HEK293 (cell line): Measurements from ENCODE around the gene TMEM91.

Experiments
- MYNN ChIP-seq: fragments of 450-650 bp; formaldehyde crosslinking; IDR thresholded peaks from 2 replicates; pipeline ENCODE4 v1.5.1; 2016; ENCODE audit warnings: missing biosample characterization, missing genetic modification characterization, borderline replicate concordance
- OSR2 ChIP-seq: fragments of 450-650 bp; formaldehyde crosslinking; IDR thresholded peaks from 2 replicates; pipeline ENCODE4 v1.5.1; 2016; ENCODE audit warnings: missing biosample characterization, missing genetic modification characterization
- RBAK ChIP-seq: fragments of 450-650 bp; formaldehyde crosslinking; IDR thresholded peaks from 2 replicates; pipeline ENCODE4 v1.5.1; 2016; ENCODE audit warnings: missing biosample characterization, missing genetic modification characterization
- SP3 ChIP-seq: fragments of 450-650 bp; formaldehyde crosslinking; IDR thresholded peaks from 2 replicates; pipeline ENCODE4 v1.5.1; 2016; ENCODE audit warnings: missing biosample characterization, missing genetic modification characterization
- SP7 ChIP-seq: fragments of 450-650 bp; formaldehyde crosslinking; IDR thresholded peaks from 2 replicates; pipeline ENCODE4 v1.5.1; 2016; ENCODE audit warnings: missing biosample characterization, missing genetic modification characterization
- YY1 ChIP-seq: fragments of 450-650 bp; formaldehyde crosslinking; IDR thresholded peaks from 2 replicates; pipeline ENCODE4 v1.5.1; 2018; ENCODE audit warnings: missing biosample characterization, missing genetic modification characterization
- ZBTB17 ChIP-seq: fragments of 450-650 bp; formaldehyde crosslinking; IDR thresholded peaks from 2 replicates; pipeline ENCODE4 v1.5.1; 2016; ENCODE audit warnings: missing biosample characterization, missing genetic modification characterization
- ZBTB6 ChIP-seq: fragments of 450-650 bp; formaldehyde crosslinking; IDR thresholded peaks from 2 replicates; pipeline ENCODE4 v1.5.1; 2017; ENCODE audit warnings: missing biosample characterization, missing genetic modification characterization
- ZBTB7A ChIP-seq: fragments of 450-650 bp; formaldehyde crosslinking; IDR thresholded peaks from 2 replicates; pipeline ENCODE4 v1.5.1; 2016; ENCODE audit warnings: low read depth, missing biosample characterization, missing genetic modification characterization
- ZIC2 ChIP-seq: fragments of 450-650 bp; formaldehyde crosslinking; IDR thresholded peaks from 2 replicates; pipeline ENCODE4 v1.5.1; 2016; ENCODE audit warnings: missing biosample characterization, missing genetic modification characterization
- ZNF157 ChIP-seq: fragments of 450-650 bp; formaldehyde crosslinking; IDR thresholded peaks from 2 replicates; pipeline ENCODE4 v1.5.1; 2016; ENCODE audit warnings: missing biosample characterization, missing genetic modification characterization
- ZNF175 ChIP-seq: fragments of 450-650 bp; formaldehyde crosslinking; IDR thresholded peaks from 2 replicates; pipeline ENCODE4 v1.5.1; 2016; ENCODE audit warnings: missing biosample characterization, missing genetic modification characterization
- ZNF223 ChIP-seq: fragments of 450-650 bp; formaldehyde crosslinking; IDR thresholded peaks from 2 replicates; pipeline ENCODE4 v1.5.1; 2016; ENCODE audit warnings: missing biosample characterization, missing genetic modification characterization
- ZNF280C ChIP-seq: fragments of 450-650 bp; formaldehyde crosslinking; IDR thresholded peaks from 2 replicates; pipeline ENCODE4 v1.5.1; 2016; ENCODE audit warnings: missing biosample characterization, missing genetic modification characterization
- ZNF292 ChIP-seq: fragments of 450-650 bp; formaldehyde crosslinking; IDR thresholded peaks from 2 replicates; pipeline ENCODE4 v1.5.1; 2016; ENCODE audit warnings: low read depth, missing biosample characterization, missing genetic modification characterization, borderline replicate concordance
- ZNF311 ChIP-seq: fragments of 450-650 bp; formaldehyde crosslinking; IDR thresholded peaks from 2 replicates; pipeline ENCODE4 v1.5.1; 2017; ENCODE audit warnings: missing biosample characterization, missing genetic modification characterization, borderline replicate concordance
- ZNF362 ChIP-seq: fragments of 450-650 bp; formaldehyde crosslinking; IDR thresholded peaks from 2 replicates; pipeline ENCODE4 v1.5.1; 2016; ENCODE audit warnings: missing biosample characterization, missing genetic modification characterization
- ZNF366 ChIP-seq: fragments of 450-650 bp; formaldehyde crosslinking; conservative IDR thresholded peaks from 2 replicates; pipeline ENCODE4 v1.5.1; 2016; ENCODE audit warnings: missing biosample characterization, missing genetic modification characterization
- ZNF391 ChIP-seq: fragments of 450-650 bp; formaldehyde crosslinking; IDR thresholded peaks from 2 replicates; pipeline ENCODE4 v1.5.1; 2016; ENCODE audit warnings: low read depth, missing biosample characterization, missing genetic modification characterization, borderline replicate concordance
- ZNF394 ChIP-seq: fragments of 450-650 bp; formaldehyde crosslinking; IDR thresholded peaks from 2 replicates; pipeline ENCODE4 v1.5.1; 2016; ENCODE audit warnings: missing biosample characterization, missing genetic modification characterization, mild to moderate bottlenecking, moderate library complexity, borderline replicate concordance
- ZNF530 ChIP-seq: fragments of 450-650 bp; formaldehyde crosslinking; IDR thresholded peaks from 2 replicates; pipeline ENCODE4 v1.5.1; 2016; ENCODE audit warnings: low read depth, missing biosample characterization, missing genetic modification characterization
- ZNF544 ChIP-seq: fragments of 450-650 bp; formaldehyde crosslinking; IDR thresholded peaks from 2 replicates; pipeline ENCODE4 v1.5.0; 2017; ENCODE audit warnings: missing biosample characterization, missing genetic modification characterization
- ZNF610 ChIP-seq: fragments of 450-650 bp; formaldehyde crosslinking; IDR thresholded peaks from 2 replicates; pipeline ENCODE4 v1.5.1; 2016; ENCODE audit warnings: missing biosample characterization, missing genetic modification characterization, borderline replicate concordance
- ZNF670 ChIP-seq: fragments of 450-650 bp; formaldehyde crosslinking; IDR thresholded peaks from 2 replicates; pipeline ENCODE4 v1.5.1; 2016; ENCODE audit warnings: missing biosample characterization, missing genetic modification characterization, low read depth
- ZNF707 ChIP-seq: fragments of 450-650 bp; formaldehyde crosslinking; IDR thresholded peaks from 2 replicates; pipeline ENCODE4 v1.5.1; 2016; ENCODE audit warnings: missing biosample characterization, missing genetic modification characterization
- ZNF777 ChIP-seq: fragments of 450-650 bp; formaldehyde crosslinking; IDR thresholded peaks from 2 replicates; pipeline ENCODE4 v1.5.1; 2017; ENCODE audit warnings: missing biosample characterization, missing genetic modification characterization, borderline replicate concordance
- ZXDB ChIP-seq: fragments of 450-650 bp; formaldehyde crosslinking; IDR thresholded peaks from 2 replicates; pipeline ENCODE4 v1.5.1; 2016; ENCODE audit warnings: missing biosample characterization, missing genetic modification characterization
- TF ChIP-seq, protein P1 (sequence below): fragments of 450-650 bp; formaldehyde crosslinking; IDR thresholded peaks from 2 replicates; pipeline ENCODE4 v1.5.1; 2016; ENCODE audit warnings: missing biosample characterization, missing genetic modification characterization
- TF ChIP-seq, protein P2 (sequence below): fragments of 450-650 bp; formaldehyde crosslinking; IDR thresholded peaks from 2 replicates; pipeline ENCODE4 v1.5.1; 2016; ENCODE audit warnings: missing biosample characterization, missing genetic modification characterization, borderline replicate concordance
- TF ChIP-seq, protein P3 (sequence below): fragments of 450-650 bp; formaldehyde crosslinking; IDR thresholded peaks from 2 replicates; pipeline ENCODE4 v1.5.1; 2016; ENCODE audit warnings: missing biosample characterization, missing genetic modification characterization
- TF ChIP-seq, protein P4 (sequence below): fragments of 450-650 bp; IDR thresholded peaks from 2 replicates; pipeline ENCODE4 v1.5.1; 2018; ENCODE audit warnings: missing biosample characterization, missing genetic modification characterization

TMEM91 gene

DNA sequence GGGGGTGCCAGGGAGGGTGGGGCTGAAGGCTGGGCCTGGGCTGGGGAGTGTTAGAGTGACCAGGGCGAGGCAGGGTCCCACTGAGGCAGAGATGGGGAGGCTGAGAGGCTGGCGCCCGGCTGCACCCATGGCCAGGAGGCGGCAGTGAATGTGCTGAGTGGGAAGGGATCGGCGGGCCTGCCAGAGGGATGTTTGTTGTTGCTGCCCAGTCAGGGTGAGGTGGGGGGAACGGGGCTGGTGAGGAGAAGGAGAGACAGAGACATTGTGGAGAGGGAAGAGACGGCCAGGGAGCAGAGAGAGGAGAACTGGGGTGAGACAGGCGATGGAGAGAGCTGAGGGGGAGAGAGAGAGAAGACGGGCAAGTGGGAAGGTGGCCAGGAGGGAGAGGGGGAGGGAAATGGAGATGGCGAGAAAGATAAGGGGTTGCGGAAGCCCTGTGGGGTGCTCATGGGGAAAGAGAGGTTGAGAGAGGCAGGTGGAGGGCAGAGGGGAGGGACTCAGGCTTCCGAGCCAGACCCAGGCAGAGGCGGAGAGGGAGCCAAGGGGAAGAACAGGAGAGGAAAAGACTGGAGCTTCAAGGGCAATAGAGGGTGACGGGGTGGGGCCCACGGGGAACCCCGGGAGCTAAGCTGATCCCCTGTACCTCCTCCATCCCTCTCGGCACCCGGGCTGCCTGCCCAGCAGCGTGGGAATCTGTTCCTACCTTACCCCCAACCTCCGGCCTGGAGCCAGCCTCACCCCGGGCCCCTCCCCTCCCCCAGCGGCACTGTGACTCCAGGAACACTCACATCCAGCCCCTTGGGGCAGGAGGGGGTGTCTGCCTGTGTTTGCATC is 51.5 kb downstream of the TMEM91 start (continued):
- TF ChIP-seq ZNF777 (tag by site-specific recombination) (no peak), ZIC2 (tag by site-specific recombination) (no peak; the same call in 1 of the 2 replicates), RBAK (tag by site-specific recombination) (no peak), ZNF366 (tag by site-specific recombination) (peak; percentile 39; the same call in 1 of the 2 replicates), ZNF223 (tag by site-specific recombination) (no peak), ZBTB7A (tag by site-specific recombination) (no peak), ZNF610 (tag by site-specific recombination) (no peak), MYNN (no peak), ZNF670 (no peak), ZNF544 (no peak), ZNF362 (tag by site-specific recombination) (no peak), ZNF175 (tag by site-specific recombination) (no peak), SP7 (tag by site-specific recombination) (no peak), SP3 (no peak), ZXDB (tag by site-specific recombination) (no peak), ZNF394 (tag by site-specific recombination) (no peak), ZNF530 (tag by site-specific recombination) (no peak), ZNF707 (tag by site-specific recombination) (no peak), ZBTB17 (tag by site-specific recombination) (no peak), ZNF157 (tag by site-specific recombination) (no peak), ZNF391 (no peak), OSR2 (tag by site-specific recombination) (no peak), ZNF280C (no peak), ZNF311 (tag by site-specific recombination) (no peak), ZBTB6 (tag by site-specific recombination) (no peak), YY1 (tag by site-specific recombination) (no peak), ZNF292 (no peak)
- TF ChIP-seq, protein P1, sequence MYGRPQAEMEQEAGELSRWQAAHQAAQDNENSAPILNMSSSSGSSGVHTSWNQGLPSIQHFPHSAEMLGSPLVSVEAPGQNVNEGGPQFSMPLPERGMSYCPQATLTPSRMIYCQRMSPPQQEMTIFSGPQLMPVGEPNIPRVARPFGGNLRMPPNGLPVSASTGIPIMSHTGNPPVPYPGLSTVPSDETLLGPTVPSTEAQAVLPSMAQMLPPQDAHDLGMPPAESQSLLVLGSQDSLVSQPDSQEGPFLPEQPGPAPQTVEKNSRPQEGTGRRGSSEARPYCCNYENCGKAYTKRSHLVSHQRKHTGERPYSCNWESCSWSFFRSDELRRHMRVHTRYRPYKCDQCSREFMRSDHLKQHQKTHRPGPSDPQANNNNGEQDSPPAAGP: no peak
- TF ChIP-seq, protein P2, sequence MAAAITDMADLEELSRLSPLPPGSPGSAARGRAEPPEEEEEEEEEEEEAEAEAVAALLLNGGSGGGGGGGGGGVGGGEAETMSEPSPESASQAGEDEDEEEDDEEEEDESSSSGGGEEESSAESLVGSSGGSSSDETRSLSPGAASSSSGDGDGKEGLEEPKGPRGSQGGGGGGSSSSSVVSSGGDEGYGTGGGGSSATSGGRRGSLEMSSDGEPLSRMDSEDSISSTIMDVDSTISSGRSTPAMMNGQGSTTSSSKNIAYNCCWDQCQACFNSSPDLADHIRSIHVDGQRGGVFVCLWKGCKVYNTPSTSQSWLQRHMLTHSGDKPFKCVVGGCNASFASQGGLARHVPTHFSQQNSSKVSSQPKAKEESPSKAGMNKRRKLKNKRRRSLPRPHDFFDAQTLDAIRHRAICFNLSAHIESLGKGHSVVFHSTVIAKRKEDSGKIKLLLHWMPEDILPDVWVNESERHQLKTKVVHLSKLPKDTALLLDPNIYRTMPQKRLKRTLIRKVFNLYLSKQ (tag by site-specific recombination): no peak
- TF ChIP-seq, protein P3, sequence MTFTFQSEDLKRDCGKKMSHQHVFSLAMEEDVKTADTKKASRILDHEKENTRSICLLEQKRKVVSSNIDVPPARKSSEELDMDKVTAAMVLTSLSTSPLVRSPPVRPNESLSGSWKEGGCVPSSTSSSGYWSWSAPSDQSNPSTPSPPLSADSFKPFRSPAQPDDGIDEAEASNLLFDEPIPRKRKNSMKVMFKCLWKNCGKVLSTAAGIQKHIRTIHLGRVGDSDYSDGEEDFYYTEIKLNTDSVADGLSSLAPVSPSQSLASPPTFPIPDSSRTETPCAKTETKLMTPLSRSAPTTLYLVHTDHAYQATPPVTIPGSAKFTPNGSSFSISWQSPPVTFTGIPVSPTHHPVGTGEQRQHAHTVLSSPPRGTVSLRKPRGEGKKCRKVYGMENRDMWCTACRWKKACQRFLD (tag by site-specific recombination): no peak
- TF ChIP-seq, protein P4, sequence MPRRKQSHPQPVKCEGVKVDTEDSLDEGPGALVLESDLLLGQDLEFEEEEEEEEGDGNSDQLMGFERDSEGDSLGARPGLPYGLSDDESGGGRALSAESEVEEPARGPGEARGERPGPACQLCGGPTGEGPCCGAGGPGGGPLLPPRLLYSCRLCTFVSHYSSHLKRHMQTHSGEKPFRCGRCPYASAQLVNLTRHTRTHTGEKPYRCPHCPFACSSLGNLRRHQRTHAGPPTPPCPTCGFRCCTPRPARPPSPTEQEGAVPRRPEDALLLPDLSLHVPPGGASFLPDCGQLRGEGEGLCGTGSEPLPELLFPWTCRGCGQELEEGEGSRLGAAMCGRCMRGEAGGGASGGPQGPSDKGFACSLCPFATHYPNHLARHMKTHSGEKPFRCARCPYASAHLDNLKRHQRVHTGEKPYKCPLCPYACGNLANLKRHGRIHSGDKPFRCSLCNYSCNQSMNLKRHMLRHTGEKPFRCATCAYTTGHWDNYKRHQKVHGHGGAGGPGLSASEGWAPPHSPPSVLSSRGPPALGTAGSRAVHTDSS (tag by site-specific recombination): no peak
